Pancreas (tissue), 10 donors: ENCODE measurements around the gene SHANK3. TPM values are rescaled to one million over a fixed set of nuclear protein-coding genes. Genes with fewer than 3 reads are reported as not detected.
A peak's percentile ranks its signal among the peaks of the same experiment; 100 is the strongest.
"Not testable (repeated sequence)": the region's sequence is repeated elsewhere in the genome, so short reads cannot be mapped to it uniquely, and the experiment has no call there.

Source experiments
- ATAC-seq, 4 donors: fragments of 200-7000 bp; cut with Tn5 transposase; one replicate each; pipeline versions ENCODE4 v1.8.0 to v1.9.1; 2020; ENCODE audit warnings: mild to moderate bottlenecking in 4 of 4, moderate library complexity in 4 of 4
- DNase-seq, 6 donors: peaks; one replicate each; pipeline ENCODE4 v3.0.0-alpha.2; 2020
- FAIRE-seq: peaks from 2 replicates; lab custom pipeline; 2012; peaks lifted over from hg19 to GRCh38; lab: Jason Lieb, UNC
- H3K27ac ChIP-seq, 4 donors: fragments of 200-600 bp; sonication (generic); 1 replicate in 3 of 4; 2 replicates in 1 of 4; pipeline versions ENCODE4 v1.5.0 to v1.8.0; 2020
- H3K27me3 ChIP-seq, 4 donors: fragments of 200-600 bp; one replicate each; pipeline ENCODE4 v1.8.0; 2021
- H3K36me3 ChIP-seq, 3 donors: fragments of 200-600 bp; sonication (generic) in 1 of 3; one replicate each; pipeline versions ENCODE4 v1.5.0 to v1.8.0; 2020 to 2021
- H3K4me1 ChIP-seq, 3 donors: fragments of 200-600 bp; one replicate each; pipeline ENCODE4 v1.8.0; 2021
- H3K4me3 ChIP-seq, 4 donors: fragments of 200-600 bp; sonication (generic) in 2 of 4; one replicate each; pipeline versions ENCODE4 v1.5.0 to v1.8.0; 2020 to 2021
- H3K9me3 ChIP-seq, 4 donors: fragments of 200-600 bp; one replicate each; pipeline ENCODE4 v1.8.0; 2021
- WGBS, 2 donors: extraction: QIAGEN DNeasy Blood & Tissue Kit; methylation state at CpG; one replicate each; pipeline ENCODE4 v1.1.7; 2013; 5-methylcytosine and 5-hydroxymethylcytosine counted together
- intact Hi-C, 3 donors: fragments of 100-400 bp; cut with DNase I; formaldehyde crosslinking; loops; one replicate each; pipeline versions ENCODE4 v1.11.1 to v1.14.2; 2022
- polyA plus RNA-seq, 2 donors: library from polyadenylated mRNA; stranded (reverse); fragments of 200-250 nt; gene quantifications; one replicate each; pipeline ENCODE4 v1.2.3, GENCODE V29; 2013
- total RNA-seq, 6 donors: library from RNA; stranded (reverse); fragmentation: NEBNext Ultra II Directional in 4 of 6; extraction: Animal tissue kit (Norgen Biotek cat#: 25700) in 4 of 6; gene quantifications; one replicate each; pipeline versions ENCODE4 v1.2.1 to v1.2.4, GENCODE V29; 2021 to 2023
- TF ChIP-seq, protein P1 (sequence below), 4 donors: fragments of 200-600 bp; sonication (generic) in 3 of 4; IDR thresholded peaks; one replicate each; pipeline versions ENCODE4 v1.5.0 to v1.8.0; 2021; ENCODE audit warnings: antibody characterized with exemption in 4 of 4
- donor health status: healthy with polysubstance abuse.
- donor health status: DM: no; HTN: no; CAD: no; lungs with moderate emphysema.
- donor health status: DM: no; HTN: no; CAD: no.
- donor health status: control.
- donor health status: control.
- donor health status: Bipolar disorder and iron deficiency.
- donor health status: DM: yes; HTN: yes; CAD: no.
- donor health status: DM: no; HTN: no; CAD: no.
- donor health status: DM: no; HTN: no; CAD: no.
- donor health status: DM: yes; HTN: yes; CAD: no.

SHANK3 gene
- total and polyA plus RNA-seq, 8 donors, result 2.7 to 18.9 (median 4.4) TPM

DNA sequence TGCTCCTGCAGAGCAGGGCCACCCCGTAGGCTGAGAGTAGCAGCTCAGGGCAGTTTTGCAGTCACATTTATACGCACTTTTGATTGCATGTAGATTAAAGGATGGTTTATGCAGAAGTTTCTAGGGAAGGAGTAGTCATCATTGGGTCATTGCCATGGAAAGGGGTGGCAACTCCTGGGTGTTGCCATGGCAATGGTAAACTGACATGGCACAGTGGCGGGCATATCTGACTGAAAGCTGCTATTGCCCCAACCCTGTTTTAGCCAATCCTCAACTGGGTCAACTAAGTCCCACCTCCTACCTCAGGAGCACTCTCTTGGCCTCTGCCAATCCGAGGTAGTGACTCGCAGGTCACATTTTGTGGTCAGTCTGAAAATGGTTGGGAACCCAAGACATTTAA lies 42.2 kb upstream of the SHANK3 start:
- intact Hi-C loops, result no loop called here
- peaks cover 0 to 7% (median 4%) of the 10 kb centered on the region in 3 donors for H3K4me1 ChIP-seq
- no peak overlapping the region for H3K27ac ChIP-seq
- DNase-seq (peak in 1 of 6 donors; percentile 13), FAIRE-seq (no peak), ATAC-seq (no peak)
- TF ChIP-seq, protein P1, sequence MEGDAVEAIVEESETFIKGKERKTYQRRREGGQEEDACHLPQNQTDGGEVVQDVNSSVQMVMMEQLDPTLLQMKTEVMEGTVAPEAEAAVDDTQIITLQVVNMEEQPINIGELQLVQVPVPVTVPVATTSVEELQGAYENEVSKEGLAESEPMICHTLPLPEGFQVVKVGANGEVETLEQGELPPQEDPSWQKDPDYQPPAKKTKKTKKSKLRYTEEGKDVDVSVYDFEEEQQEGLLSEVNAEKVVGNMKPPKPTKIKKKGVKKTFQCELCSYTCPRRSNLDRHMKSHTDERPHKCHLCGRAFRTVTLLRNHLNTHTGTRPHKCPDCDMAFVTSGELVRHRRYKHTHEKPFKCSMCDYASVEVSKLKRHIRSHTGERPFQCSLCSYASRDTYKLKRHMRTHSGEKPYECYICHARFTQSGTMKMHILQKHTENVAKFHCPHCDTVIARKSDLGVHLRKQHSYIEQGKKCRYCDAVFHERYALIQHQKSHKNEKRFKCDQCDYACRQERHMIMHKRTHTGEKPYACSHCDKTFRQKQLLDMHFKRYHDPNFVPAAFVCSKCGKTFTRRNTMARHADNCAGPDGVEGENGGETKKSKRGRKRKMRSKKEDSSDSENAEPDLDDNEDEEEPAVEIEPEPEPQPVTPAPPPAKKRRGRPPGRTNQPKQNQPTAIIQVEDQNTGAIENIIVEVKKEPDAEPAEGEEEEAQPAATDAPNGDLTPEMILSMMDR (IDR thresholded peaks at IDR 0.05), result no peak
- 89 to 92% methylated on average over 5 of the region's 5 CpGs for WGBS, 2 donors
- no peaks in the 10 kb centered on the region for H3K36me3 ChIP-seq
- H3K9me3 ChIP-seq, result no peaks in the 10 kb centered on the region
- no peaks in the 10 kb centered on the region for H3K27me3 ChIP-seq
- H3K4me3 ChIP-seq, result no peak overlapping the region

DNA sequence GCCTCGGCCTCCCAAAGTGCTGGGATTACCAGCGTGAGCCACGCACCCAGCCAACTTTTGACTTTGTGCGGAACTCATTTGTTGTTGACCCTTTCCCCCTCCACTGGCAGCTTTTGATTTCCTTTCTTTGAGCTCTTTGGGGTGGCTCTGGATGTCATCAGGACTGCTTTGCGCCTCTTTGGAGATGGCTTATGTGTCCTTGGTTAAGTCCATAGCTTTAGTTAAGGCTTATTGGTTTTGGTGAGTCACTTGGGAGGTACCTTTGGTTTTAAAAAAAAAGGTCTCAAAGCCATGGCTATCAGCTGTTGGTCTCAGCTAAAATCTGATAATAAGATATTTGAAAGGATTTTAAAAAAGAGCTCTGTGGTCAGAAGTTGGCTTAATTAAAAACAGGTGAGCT lies 39.5 kb upstream of the SHANK3 start:
- no peak for DNase-seq
- intact Hi-C loops, result no loop called here
- H3K4me3 ChIP-seq, result no peak overlapping the region
- no peak for FAIRE-seq
- no peaks in the 10 kb centered on the region for H3K36me3 ChIP-seq
- WGBS, 2 donors, result 84 to 92% methylated on average over 5 of the region's 5 CpGs
- H3K4me1 ChIP-seq, result peaks cover 0 to 4% (median 3%) of the 10 kb centered on the region in 3 donors
- ATAC-seq, result no peak
- H3K27ac ChIP-seq, result no peak overlapping the region
- H3K27me3 ChIP-seq, result no peaks in the 10 kb centered on the region
- TF ChIP-seq, protein P1 (IDR thresholded peaks at IDR 0.05), result no peak
- no peaks in the 10 kb centered on the region for H3K9me3 ChIP-seq

DNA sequence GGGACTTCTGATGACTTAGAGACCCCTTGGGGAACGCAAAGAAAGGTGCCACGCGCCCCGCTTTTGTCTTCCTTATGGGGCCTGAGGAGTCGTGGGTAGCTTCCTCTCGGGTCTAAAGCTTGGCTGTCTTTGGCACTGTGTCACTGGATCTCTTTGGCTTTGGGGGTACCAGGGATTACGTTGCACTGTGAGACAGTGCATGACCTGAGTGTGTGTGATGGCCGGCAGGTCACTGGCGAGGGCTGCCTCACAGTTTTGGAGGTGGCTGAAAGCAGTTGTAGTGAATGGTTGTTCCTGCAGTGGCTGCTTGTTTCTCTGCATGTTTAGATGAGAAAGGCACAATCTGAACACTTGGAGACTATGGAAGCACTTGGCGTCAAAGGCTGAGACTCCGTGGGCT lies 38.9 kb upstream of the SHANK3 start:
- no peak for FAIRE-seq
- Histone ChIP-seq H3K9me3 (no peaks in the 10 kb centered on the region), H3K36me3 (no peaks in the 10 kb centered on the region), H3K27ac (no peak overlapping the region), H3K27me3 (no peaks in the 10 kb centered on the region), H3K4me1 (peaks cover 0 to 3% (median under 1%) of the 10 kb centered on the region in 3 donors), H3K4me3 (no peak overlapping the region)
- intact Hi-C loops, result no loop called here
- ATAC-seq, result no peak
- WGBS, 2 donors, result 84 to 85% methylated on average over 11 of the region's 11 CpGs
- DNase-seq, result no peak
- TF ChIP-seq, protein P1 (IDR thresholded peaks at IDR 0.05), result no peak

DNA sequence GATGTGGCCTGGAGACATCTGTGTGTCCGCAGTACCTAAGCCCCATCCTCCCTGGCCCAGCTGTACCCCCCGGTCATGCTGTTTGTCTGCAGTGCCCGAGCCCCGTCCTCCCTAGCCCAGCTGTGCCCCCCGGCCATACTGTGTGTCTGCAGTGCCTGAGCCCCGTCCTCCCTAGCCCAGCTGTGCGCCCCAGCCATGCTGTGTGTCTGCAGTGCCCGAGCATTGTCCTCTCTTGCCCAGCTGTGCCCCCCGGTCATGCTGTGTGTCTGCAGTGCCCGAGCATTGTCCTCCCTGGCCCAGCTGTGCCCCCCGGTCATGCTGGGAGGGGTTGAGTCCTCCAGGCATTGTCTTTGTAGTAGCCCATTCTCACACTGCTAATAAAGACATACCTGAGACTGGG lies 37.0 kb upstream of the SHANK3 start:
- intact Hi-C loops, result no loop called here
- no peaks in the 10 kb centered on the region for H3K36me3 ChIP-seq
- 91 to 94% methylated on average over 11 of the region's 11 CpGs for WGBS, 2 donors
- H3K27me3 ChIP-seq, result no peaks in the 10 kb centered on the region
- ATAC-seq, result no peak
- TF ChIP-seq, protein P1 (IDR thresholded peaks at IDR 0.05), result no peak
- H3K4me1 ChIP-seq, result no peaks in the 10 kb centered on the region
- no peak overlapping the region for H3K27ac ChIP-seq
- no peak for DNase-seq
- FAIRE-seq, result no peak
- no peak overlapping the region for H3K4me3 ChIP-seq
- no peaks in the 10 kb centered on the region for H3K9me3 ChIP-seq

DNA sequence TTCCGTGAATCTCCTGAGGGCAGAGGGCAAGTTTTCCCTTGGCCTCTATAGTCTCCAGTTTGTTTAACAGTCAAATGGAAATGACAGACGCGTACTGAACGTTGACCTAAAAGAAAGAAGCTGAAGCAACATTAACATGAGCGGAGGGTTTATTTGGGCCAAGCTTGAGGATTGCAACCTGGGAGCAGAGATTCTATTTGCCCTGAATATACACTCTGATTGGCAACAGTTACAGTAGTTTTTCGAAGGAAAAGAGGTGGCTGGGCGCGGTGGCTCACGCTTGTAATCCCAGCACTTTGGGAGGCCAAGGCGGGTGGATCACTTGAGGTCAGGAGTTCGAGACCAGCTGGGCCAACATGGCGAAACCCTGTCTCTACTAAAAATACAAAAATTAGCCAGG lies 32.3 kb upstream of the SHANK3 start:
- FAIRE-seq, H3K36me3 ChIP-seq, ATAC-seq, H3K4me3 ChIP-seq, DNase-seq, H3K9me3 ChIP-seq, H3K4me1 ChIP-seq, intact Hi-C loops, H3K27ac ChIP-seq, H3K27me3 ChIP-seq: not testable (repeated sequence)
- 90 to 91% methylated on average over 12 of the region's 12 CpGs for WGBS, 2 donors
